DMS79 (cell line): ENCODE data around the gene AKNA.

Experiments
- DNase-seq: peaks from one replicate; lab custom pipeline; 2025; lab: John Stamatoyannopoulos, UW

AKNA gene, protein sequence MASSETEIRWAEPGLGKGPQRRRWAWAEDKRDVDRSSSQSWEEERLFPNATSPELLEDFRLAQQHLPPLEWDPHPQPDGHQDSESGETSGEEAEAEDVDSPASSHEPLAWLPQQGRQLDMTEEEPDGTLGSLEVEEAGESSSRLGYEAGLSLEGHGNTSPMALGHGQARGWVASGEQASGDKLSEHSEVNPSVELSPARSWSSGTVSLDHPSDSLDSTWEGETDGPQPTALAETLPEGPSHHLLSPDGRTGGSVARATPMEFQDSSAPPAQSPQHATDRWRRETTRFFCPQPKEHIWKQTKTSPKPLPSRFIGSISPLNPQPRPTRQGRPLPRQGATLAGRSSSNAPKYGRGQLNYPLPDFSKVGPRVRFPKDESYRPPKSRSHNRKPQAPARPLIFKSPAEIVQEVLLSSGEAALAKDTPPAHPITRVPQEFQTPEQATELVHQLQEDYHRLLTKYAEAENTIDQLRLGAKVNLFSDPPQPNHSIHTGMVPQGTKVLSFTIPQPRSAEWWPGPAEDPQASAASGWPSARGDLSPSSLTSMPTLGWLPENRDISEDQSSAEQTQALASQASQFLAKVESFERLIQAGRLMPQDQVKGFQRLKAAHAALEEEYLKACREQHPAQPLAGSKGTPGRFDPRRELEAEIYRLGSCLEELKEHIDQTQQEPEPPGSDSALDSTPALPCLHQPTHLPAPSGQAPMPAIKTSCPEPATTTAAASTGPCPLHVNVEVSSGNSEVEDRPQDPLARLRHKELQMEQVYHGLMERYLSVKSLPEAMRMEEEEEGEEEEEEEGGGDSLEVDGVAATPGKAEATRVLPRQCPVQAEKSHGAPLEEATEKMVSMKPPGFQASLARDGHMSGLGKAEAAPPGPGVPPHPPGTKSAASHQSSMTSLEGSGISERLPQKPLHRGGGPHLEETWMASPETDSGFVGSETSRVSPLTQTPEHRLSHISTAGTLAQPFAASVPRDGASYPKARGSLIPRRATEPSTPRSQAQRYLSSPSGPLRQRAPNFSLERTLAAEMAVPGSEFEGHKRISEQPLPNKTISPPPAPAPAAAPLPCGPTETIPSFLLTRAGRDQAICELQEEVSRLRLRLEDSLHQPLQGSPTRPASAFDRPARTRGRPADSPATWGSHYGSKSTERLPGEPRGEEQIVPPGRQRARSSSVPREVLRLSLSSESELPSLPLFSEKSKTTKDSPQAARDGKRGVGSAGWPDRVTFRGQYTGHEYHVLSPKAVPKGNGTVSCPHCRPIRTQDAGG (N-terminal part only)

DNA sequence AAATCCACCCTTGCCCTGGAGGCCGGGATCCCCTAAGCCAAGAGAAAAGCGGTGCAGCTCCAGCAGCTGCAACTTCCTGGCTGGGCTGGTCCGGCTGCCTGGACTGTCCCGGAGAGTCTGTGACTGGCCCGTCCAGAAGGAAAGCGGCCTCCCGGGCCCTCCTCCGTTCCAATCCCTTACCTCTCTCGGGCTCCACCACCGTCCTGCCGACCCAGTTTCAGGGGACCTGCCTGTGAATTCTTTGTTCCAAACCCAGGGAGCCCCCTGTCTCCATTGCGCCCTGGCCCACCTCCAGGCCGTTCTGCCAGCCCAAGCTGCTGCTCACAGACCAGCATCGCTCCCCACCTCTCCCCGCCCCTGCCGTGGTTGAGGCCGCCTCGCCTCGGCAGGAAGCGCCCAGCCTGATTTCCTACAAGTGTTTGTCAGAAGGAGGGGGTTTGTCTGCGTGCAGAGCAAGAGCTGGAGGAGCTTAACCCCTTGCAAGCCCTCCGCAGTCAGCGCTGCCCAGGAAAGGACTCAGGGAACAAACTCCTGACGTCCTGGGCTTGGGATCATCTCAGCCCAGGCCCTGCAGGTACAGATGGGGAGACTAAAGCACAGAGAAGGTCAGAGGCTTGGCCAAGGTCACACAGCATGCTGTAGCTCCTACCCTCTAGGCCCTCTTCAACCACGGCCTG is at the start of gene AKNA:
Gene AKNA, minus strand, starts transcription at position 303 of the 677 bp plus-strand sequence. CDS start 6,649 bp downstream, outside the sequence.
- DNase-seq = peak; percentile 83

DNA sequence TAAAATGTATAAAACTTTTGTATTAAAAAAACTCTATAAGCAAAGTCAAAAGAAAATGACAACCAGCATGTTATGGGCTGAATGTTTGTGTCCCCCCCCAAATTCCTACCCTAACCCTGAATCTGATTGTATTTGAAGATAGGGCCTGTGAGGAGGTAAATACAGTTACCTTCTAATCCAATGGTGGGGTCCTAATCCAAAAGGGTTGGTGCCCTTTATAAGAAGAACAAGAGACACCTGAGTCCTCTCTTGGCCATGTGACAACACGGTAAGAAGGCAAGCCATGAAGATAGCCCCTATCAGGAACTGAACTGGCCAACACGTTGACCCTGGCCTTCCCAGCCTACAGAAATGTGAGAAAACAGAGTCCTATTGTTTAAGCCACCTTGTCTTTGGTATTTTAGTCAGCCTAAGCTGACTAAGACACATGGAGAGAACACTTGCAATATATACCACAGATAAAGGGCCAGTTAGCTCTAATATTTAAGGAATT is 49.7 kb upstream of the AKNA start:
- no peak for DNase-seq

DNA sequence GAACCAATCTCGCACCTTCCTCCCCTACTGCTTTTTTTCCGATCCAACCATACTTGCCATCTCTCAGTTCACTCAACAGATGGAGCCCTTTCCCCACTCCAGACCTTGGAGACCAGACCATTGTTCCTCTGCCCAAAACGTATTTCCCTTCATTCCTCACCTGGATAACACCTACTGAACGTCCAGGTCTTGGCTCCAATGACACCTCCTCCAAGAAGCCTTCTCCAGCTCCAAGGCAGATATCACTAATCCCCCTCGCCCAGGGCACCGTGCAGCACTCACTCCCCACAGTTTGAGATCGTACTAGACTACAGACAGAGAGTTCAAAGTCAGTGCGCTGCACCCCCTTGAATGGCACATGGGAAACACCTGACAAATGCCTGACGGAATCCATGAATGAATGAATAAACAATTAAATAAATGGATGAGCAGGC is 47.1 kb upstream of the AKNA start:
- no peak for DNase-seq

DNA sequence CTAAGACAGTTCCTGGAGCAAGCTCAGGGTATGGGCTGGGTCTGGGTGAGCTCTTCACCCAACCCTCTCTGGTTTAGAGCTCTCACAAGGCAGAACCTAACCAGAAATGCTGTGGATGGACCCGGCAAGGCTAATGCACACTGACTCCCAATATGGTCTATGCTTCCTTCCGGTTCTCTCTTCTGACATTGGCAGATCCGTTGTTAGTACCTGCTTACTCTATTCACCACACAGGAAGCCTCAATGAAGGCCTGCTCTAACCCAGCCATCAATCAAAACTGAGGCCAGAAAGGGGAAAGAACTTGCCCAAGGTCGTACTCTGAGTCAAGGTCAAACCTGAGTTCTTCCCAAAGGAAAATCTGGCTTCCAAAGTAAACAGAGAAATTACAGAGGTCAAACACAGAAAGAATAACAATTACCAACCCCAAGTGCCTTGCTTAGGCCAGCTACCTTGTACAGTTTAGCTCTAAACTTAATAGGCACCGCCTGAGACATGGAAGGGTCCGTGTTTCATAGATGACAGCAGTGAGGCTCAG is 46.0 kb upstream of the AKNA start:
- DNase-seq = no peak

DNA sequence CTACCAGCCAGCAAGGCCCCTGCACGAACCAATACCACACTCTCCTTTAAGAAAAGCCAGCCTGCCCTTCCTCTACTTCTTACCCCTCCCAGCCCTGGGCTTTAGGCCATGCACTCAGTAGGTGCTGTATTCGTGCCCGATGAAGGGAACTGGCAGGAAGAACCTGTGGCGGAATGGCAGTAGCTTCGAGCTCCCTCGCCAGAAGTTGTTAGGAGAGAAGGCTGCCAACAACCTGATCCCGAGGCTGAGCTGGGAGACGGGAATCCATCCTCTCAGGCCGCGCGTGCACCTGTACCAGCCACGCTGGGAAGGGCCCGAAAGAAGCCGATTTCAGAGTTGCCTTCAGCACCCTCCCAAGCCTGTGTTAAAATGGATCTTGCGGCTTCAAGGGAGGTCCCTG is 45.3 kb upstream of the AKNA start:
- DNase-seq = no peak

DNA sequence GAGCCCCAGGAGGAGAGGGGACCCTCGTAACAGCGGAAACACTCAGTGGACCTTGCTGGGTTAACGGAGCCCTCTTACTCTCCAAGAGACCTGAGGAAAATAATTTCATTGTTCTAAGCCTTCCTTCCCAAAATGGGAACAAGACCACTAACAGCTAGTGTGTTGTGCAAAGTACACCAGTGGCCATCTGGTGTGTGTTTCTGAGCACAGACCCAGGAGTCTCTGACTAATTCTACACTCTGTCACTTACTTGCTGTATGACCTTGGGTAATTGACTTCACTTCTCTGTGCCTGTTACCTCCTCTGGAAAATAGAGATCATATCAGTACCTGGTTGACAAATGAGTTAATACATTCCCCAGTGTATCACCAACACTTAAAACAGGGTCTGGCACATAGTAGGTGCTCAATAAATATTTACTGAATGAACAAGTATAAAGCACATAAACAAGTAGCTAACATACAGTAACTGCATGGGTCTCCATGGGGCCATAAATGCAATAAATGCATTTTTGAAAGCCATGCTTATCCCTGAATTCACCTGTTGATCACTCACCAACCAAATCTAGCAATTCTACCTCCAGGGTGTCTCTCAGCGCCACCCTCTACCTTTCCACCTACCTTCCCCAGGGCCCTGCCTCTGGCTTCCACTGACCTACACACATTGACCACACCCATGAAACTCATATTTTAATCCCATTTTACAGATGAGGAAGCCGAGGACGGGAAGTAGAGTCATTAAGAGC is 44.7 kb upstream of the AKNA start:
- DNase-seq = no peak

DNA sequence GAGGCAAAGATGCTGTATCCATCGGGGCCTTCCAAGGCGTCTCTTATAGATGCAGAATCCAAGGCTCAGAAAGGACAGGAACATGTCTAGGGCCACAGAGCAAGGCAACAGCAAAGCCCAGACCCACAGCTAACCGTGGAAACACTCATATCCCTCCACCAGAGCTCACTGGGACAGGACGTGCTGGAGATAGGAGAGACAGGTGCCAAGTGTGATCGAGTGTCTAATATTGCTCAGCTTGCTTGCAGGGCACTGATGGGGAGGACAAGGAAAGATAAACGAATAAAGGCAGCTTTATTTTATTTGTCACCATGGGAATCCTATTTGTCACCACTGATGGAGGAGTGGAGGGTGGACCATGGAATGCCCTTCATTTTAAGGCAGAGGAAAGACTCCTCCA is 44.0 kb upstream of the AKNA start:
- no peak for DNase-seq

DNA sequence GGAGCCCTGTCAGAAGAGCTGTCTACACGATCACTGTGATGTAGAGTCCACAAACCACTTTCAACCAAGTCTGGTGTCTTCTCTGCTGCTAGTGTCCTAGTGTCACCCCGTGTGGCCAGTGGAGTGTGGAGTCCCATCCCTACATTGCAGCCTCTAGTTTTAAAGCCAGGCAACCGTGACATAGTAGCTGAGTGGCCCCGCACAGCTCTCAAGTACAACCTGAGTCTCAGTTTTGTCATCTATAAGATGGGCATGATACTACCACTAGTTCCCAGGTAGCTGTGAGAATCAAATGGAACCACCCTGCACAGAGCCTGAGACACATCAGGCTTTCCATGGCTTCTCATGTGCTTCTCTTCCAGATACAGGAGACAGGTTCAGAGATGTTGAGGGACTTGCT is 43.2 kb upstream of the AKNA start:
- no peak for DNase-seq

DNA sequence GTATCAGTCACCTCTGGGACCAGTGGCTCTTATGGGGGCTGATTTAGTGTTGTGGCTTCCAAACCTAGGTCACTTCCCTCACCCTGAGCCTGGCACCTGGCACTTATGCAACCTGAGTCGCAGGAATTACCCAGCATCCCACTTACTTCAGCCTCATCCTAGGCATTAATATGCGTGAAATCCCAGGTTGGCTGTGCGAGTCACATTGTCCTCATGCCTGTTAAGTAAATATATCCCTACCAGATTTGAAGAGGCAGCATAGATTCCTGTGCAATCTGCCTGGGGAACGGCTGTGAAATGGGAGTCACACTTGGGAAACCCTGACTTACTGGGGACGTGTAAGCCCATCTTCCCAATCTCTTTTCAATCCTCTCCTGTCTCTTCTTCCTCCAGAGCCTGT is 42.7 kb upstream of the AKNA start:
- peak; percentile 52 for DNase-seq

DNA sequence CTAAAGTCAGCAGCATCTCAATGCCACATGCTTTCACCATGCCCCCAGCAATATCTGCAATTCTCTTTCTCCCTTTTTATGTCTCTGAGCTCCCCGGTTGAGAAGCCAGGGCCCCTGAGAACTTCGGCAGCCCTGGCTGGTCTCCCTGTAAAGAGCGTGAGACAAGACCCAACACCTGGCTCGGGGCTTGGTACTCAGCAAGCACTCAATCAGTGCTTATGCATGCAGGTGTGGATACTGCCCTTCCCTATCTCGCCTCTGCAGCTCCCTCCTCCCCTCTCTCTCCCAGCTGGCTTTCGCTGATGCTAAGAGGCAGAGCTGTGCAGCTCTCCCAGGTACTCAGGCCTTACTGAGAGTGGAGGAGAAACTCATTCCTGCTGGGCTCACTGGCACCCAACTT is 41.7 kb upstream of the AKNA start:
- DNase-seq = no peak

DNA sequence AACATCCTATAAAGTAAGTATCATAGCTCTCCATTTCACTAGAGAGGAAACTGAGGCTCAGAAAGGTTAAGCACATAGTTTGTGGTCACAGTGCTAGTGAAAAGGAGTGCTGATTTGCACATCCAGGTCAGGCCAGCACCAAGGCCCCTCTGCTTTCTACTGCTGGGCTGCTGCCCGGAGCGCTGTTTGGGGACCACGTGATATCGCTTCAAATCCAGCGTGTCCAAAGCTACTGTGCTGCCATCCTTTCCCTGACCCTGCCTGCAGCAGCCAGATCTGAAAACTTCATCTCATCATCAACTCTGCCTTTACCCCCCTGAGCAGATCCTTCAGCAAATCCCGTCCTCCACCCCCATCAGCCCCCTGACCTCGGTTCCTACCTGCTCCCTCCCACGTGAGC is 40.7 kb upstream of the AKNA start:
- DNase-seq = no peak

DNA sequence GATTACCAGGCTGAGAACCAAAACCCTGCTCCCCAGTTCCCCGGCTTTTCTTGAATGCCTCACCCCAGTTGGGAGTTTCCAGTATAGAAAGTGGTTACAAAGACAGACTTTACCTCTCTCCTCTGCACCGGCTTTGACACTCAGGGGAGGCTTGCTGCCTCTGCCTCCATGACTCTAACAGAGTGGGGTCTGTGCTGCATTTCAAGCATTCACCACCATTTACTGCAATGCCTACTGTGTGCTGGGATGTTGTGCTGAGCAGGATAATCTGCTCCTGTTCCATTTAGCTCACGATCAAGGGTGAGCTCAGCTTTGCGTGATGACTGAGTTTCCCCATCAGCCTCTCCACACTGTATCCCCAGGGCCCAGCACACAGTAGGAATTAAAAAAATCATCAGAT is 39.9 kb upstream of the AKNA start:
- DNase-seq = no peak

DNA sequence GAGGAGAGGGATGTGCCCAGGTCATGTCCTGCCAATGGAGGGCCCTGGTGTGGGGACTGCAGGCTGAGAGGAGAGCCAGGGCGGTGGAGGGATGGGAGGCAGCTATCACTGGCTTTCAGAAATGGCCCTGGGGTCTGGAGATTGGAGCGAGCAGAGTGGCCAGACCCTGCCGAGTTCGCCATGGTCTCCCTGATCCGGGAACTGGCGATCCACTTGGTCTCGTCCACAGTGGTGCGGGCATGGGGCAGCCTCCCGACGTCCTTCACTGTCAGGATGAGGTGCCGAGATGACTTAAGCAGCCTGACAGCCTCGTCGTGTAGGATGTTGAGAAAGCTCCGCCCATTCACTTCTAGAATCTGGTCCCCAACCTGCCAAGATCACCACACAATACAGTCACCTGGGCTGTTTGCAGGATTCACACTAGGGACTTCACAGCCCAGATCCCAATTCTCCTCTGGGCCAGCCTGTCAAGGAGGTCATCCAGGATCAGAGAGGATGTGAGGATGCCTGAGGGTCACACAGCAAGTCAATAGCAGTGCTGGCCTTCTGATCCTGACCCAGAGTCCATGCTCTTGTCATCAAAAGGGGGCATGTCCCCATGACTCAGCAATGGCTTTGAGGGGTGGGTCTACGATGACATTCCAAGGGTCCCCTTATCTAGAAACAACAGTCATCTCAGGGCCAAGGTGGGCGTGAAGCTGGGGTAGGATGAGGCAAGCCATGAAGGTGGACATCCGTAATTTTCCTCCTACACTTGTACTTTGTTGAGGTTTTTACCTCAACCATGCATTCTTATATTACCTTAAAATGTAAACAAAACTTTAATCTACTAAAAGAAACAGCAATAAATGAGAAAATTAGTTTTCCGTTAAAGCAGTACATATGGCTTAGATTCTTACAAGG is 38.5 kb upstream of the AKNA start:
- DNase-seq = no peak

DNA sequence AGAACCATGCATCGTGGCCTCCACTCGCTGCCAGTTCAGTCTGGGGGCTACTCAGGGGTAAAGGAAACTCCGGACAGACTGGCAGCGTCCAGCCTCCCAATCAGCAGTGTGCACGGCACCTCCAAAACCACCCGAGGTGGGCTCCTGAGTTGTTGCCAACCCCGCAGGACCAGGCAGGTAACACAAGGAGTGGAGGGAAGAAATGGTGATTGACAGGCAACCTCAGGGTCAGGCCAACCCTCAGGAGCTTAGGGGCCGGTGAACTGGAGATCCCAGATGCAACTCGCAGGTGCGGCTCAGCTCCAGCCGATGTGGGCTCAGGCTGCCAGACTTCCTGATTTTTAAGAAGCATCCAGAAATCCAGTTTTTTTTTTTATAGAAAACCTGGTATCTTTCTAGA is 37.3 kb upstream of the AKNA start:
- DNase-seq = no peak

DNA sequence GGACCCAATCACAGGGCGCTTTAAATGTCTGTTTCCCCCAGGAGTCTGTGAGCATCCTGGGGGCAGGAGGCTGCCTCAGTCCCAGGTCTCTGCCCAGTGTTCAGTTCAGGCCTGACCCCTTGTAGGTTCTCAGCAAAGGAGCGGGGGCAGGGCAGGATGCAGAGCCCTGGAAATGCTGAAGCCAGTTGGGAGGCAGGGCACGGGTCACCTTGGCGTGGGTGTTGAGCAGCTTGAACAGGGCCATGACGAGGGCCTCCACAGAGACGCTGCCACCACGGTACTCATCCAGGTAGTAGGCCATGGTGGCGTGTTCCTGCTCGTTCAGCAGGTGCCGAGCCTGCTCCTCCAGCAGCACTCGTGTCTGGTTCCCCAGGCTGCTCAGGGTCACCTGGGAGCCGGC is 36.3 kb upstream of the AKNA start:
- DNase-seq = no peak

DNA sequence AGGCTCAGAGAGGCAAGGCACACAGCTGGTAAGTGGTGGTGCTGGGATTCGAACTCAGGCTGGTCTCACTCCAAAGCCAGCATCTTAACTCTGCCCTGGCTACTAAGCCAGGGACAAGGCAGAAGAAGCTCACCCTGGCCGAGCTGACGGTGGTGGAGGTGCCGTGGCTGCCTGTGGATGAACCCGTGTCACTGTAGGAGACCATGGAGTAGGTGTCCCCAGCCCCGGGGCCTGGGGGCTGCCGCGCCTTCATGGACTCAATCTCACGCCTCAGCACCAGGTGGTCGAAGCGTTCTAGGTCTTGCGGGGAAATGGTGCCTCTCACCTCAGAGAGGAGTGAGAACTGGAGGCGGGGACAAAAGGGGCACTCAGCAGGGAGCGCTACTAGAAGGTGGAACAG is 35.4 kb upstream of the AKNA start:
- DNase-seq = no peak

DNA sequence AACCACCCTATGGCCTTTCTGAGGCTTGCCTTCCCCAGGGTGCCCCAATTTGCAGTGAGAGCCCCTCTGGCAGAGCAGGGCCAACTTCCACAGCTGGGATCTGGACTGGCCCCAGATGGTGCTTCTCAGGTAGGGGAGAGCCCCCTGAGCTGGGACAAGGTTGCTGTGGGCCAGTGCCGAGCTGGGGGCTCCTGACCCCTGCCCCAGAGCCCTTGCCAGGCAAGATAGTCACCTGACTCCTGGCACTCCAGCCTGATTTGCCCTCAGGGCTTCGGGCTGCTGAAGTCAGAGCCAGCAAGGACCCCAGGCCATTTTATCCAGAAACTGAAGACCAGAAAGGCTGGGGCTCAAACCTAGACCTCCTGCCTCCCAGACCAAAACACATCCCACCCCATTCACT is 33.4 kb upstream of the AKNA start:
- DNase-seq = no peak

DNA sequence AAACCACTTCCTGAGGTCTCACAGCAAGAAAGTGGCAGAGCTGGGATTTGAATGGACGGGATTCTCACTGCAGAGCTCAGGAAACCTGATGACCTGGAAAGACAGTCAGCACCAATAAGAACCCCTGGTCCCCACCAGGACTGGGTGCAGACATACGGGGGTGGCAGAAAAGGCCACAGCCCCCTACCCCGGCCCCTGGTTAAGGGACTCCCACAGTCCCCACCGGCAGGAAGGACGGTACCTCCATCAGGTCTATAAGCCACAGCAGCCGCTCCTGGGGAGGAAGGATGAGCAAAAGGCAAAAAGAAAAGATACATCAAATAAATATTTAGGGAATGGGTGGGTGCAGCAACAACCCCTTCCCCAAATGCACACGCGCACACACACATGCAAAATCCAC is 32.0 kb upstream of the AKNA start:
- DNase-seq = no peak

DNA sequence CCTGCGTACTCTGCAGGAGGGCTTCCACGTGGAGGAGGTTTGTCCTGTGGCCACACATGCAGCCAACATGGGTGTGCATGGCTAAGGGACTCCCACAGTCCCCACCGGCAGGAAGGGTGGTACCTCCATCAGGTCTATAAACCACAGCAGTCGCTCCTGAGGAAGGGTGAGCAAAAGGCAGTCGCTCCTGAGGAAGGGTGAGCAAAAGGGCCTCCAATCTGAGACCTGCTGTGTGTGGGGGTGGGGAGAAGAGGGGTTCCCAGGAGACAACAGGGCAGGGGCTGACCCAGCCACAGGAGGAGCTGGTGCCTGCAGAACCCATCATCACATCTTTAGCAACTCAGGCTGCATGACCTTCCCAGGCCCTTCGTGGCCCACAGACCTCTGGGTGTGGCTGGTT is 30.3 kb upstream of the AKNA start:
- no peak for DNase-seq

DNA sequence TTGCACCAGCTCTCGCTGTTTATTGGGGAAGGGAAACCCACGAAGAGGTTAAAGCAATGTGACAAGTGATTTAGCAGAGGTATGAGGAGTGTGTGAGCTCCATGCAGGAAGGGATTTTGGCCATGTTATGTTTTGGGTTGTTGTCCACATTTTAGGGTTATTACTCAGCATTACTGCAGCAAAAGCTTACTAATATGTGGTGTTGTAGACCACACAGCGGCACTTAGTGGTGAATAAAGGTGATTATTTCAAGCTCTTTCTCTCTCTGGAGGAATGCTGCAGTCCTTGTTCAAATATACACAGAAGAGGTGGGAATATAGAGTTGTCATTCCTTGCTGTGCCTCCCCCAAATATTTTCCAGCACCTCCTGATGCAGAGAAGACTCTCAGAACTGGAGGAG is 29.7 kb upstream of the AKNA start:
- DNase-seq = no peak
